Measurements from ENCODE around the gene PTGES2. TPM values are rescaled to one million over a fixed set of nuclear protein-coding genes. Genes with fewer than 3 reads are reported as not detected.
A peak's percentile ranks its signal among the peaks of the same experiment; 100 is the strongest.
"Not testable (repeated sequence)": the region's sequence is repeated elsewhere in the genome, so short reads cannot be mapped to it uniquely, and the experiment has no call there.

The PTGES2 gene
- polyA plus RNA-seq, 1 donor, result 38.8 TPM

- DNase-seq, result no peak
These were observed 40.3 kb downstream of the PTGES2 start for GRCh38 chr9:128087262-128087661.

GRCh38 chr9:128085943-128086342, 41.6 kb downstream of the PTGES2 start:
- no peak for DNase-seq

DNA sequence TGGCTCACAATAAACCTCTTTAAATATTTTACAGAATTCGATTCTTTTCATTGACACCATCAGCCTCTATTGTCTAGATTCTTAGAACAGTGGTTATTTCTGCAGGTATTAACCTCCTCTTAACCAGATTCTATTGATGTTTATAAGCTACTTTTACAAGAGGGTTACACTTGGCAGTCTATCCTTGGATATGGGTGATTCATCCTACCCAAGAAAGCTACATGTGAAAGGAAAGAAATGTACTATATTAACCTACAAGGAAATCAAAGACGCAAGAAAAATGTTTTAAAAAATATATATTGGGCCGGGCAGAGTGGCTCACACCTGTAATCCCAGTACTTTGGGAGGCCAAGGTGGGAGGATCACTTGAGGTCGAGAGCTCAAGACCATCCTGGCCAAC, 42.8 kb downstream of the PTGES2 start:
- no peak for DNase-seq

DNA sequence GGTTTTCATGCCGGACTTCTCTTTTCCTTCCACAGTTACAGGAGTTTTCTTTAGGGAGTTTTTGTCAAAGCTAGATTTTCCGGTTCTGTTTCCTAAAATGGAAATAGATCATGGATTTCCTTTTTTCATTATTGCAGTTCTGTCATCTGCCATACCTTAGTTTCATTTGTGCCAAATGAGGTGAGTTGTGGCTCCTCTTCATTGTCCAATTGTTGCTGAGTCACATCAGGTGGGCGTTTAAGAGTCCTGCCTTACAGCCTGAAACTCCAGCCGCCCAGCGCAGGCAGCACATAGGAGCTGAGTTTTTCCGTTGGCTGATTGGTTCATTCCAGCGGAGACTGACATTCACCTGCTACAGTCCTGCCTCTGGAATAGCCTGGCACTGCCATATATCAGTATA, 45.4 kb downstream of the PTGES2 start:
- no peak for DNase-seq

- no peak for DNase-seq
These were observed 46.5 kb downstream of the PTGES2 start for GRCh38 chr9:128081056-128081455.

- no peak for DNase-seq
These were observed 47.3 kb downstream of the PTGES2 start for GRCh38 chr9:128080206-128080605.

- no peak for DNase-seq
These were observed 48.8 kb downstream of the PTGES2 start for GRCh38 chr9:128078504-128079434.

DNA sequence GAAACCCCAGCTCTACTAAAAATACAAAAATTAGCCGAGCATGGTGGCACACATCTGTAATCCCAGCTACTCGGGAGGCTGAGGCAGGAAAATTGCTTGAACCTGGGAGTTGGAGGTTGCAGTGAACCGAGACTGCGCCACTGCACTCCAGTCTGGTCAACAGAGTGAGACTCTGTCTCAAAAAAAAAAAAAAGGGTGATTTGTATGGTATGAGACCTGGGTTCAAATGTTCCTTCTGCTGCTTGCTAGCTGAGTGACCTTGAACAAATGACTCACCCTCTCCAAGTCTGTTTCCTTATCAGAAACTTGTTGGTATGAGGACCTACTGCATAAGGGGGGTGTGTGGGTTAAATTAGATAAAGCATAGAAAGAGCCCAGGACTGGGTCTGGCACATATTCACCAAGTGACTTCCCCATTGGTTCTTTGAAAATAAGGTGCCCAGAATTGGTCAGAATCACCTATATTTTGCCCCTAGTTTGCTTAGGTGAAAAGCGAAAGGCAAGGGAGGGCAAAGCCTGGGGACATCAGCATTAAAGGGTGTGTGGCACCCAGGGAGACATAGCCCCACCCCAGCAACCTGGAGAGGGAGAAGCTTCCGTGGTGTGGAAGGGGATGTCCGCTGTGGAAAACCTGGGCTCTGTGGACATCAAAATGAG, 49.6 kb downstream of the PTGES2 start:
- DNase-seq, result no peak

- no peak for DNase-seq
These were observed 54.2 kb downstream of the PTGES2 start for GRCh38 chr9:128073253-128073886.

DNA sequence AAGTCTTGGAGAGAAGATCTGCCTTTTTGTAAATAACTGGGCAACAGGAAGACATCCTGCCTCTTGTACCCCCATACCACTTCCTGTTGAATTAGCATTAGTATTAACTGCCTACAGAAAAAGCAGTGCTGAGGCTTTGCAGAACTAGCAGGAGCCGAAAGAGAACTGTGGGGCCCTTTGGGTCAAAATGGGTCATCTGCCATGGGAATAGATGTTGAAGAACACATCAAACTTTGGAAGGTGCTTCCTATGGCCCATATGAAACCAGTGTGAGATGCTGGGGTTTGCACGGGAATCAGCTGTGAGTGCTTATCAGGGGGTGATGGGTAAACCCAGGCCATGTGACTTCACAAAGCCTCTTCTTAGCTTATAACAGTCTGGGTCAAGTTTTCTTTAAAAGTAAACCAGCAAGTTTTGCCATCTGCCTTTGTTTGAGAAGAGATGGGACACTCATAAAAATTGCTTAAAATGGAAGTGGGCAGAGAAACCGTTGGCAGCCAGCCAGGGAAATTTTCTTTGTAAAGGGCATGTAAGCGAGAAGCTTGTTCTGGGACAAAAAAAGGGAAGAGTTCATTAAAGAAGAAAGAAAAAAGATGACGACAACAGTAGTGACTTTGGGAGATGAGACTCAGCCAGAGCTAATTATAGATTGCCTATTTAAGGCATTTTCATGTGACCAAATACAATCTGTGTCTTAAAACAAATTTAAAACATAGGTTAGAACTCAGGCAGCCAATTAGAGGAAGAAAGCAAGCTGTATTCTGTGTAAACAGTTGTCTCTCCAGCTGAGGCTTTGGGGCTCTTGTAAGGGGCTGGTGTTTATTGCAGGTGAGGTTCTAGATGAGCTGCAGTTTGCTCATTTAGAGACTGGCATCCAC, 55.1 kb downstream of the PTGES2 start:
- peak; percentile 75 for DNase-seq

DNA sequence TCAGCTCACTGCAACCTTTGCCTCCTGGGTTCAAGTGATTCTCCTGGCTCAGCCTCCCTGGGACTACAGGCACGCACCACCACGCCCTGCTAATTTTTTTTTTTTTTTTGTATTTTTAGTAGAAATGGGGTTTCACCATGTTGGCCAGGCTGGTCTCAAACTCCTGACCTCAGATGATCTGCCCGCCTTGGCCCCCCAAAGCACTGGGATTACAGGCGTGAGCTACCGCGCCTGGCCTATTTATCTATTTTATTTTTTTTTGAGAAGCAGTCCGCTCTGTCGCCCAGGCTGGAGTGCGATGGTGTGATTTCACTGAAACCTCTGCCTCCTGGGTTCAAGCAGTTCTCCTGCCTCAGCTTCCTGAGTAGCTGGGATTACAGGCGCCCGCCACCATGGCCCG, 56.1 kb downstream of the PTGES2 start:
- not testable (repeated sequence) for DNase-seq

DNA sequence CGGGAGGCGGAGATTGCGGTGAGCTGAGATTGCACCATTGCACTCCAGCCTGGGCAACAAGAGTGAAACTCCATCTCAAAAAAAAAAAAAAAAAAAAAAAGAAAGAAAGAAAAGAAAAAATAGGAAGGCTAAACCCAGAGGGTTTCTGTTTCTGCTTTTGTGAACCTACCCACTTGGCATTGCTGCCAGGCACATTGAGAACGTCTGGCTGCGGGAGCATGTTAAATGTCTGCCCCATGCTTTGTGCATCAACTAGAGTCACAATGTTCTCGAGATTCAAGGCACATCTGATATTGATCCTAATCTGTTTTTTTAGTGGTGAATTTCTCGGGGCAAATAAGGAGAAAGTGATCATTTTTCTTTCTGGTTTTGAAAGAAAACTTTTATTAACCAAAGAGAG, 56.7 kb downstream of the PTGES2 start:
- DNase-seq, result no peak

Other genes starting within 250 kb of the PTGES2 start
- gene ST6GALNAC6, start 228.1 kb downstream of the PTGES2 start, polyA plus RNA-seq (ENCODE audit: insufficient read length), result 70.5 TPM
- gene ST6GALNAC4, start 210.7 kb downstream of the PTGES2 start, polyA plus RNA-seq (ENCODE audit: insufficient read length), result 46.7 TPM
- 3.3 TPM for gene PIP5KL1, start 197.0 kb downstream of the PTGES2 start, polyA plus RNA-seq (ENCODE audit: insufficient read length)
- gene DPM2, start 189.9 kb downstream of the PTGES2 start, polyA plus RNA-seq (ENCODE audit: insufficient read length), result 21.8 TPM
- gene EEIG1, start 146.7 kb downstream of the PTGES2 start, polyA plus RNA-seq (ENCODE audit: insufficient read length), result 17.8 TPM
- gene NAIF1, start 60.4 kb downstream of the PTGES2 start, polyA plus RNA-seq (ENCODE audit: insufficient read length), result 7.0 TPM
- gene SLC25A25, start 59.5 kb downstream of the PTGES2 start, polyA plus RNA-seq (ENCODE audit: insufficient read length), result 14.9 TPM
- gene LCN2, start 21.7 kb upstream of the PTGES2 start, polyA plus RNA-seq (ENCODE audit: insufficient read length), result 1.1 TPM
- gene BBLN, start 32.5 kb upstream of the PTGES2 start, polyA plus RNA-seq (ENCODE audit: insufficient read length), result 34.3 TPM
- 120 TPM for gene CIZ1, start 63.8 kb upstream of the PTGES2 start, polyA plus RNA-seq (ENCODE audit: insufficient read length)
- 51.3 TPM for gene DNM1, start 75.7 kb upstream of the PTGES2 start, polyA plus RNA-seq (ENCODE audit: insufficient read length)
- 89.4 TPM for gene GOLGA2, start 148.3 kb upstream of the PTGES2 start, polyA plus RNA-seq (ENCODE audit: insufficient read length)
- gene SWI5, start 148.5 kb upstream of the PTGES2 start, polyA plus RNA-seq (ENCODE audit: insufficient read length), result 21.8 TPM
- 23.5 TPM for gene TRUB2, start 194.7 kb upstream of the PTGES2 start, polyA plus RNA-seq (ENCODE audit: insufficient read length)
- 34.8 TPM for gene COQ4, start 195.1 kb upstream of the PTGES2 start, polyA plus RNA-seq (ENCODE audit: insufficient read length)
- gene SLC27A4, start 212.8 kb upstream of the PTGES2 start, polyA plus RNA-seq (ENCODE audit: insufficient read length), result 14.6 TPM
- gene URM1, start 243.6 kb upstream of the PTGES2 start, polyA plus RNA-seq (ENCODE audit: insufficient read length), result 70.0 TPM